Trophoblast cell (in vitro differentiated cells and primary cell): Measurements from ENCODE around the gene POLA1.

Source experiments
- DNase-seq, 2 donors: peaks; one replicate each; pipeline ENCODE4 v3.0.0-alpha.2; 2016
- H2AFZ ChIP-seq: 2 replicates; pipeline ENCODE4 v1.6.1; 2013; ENCODE audit warnings: low read length, moderate library complexity, mild to moderate bottlenecking; ENCODE audit not compliant: insufficient read depth, poor library complexity
- H2AK5ac ChIP-seq: 2 replicates; pipeline ENCODE4 v1.6.1; 2013; ENCODE audit warnings: mild to moderate bottlenecking, low read length
- H2BK120ac ChIP-seq: 2 replicates; pipeline ENCODE4 v1.6.1; 2013; ENCODE audit warnings: low read length, mild to moderate bottlenecking, moderate library complexity; ENCODE audit not compliant: insufficient read depth, poor library complexity
- H2BK12ac ChIP-seq: 2 replicates; pipeline ENCODE4 v1.6.1; 2013; ENCODE audit warnings: mild to moderate bottlenecking, low read length, moderate library complexity
- H2BK5ac ChIP-seq: 2 replicates; pipeline ENCODE4 v1.6.1; 2013; ENCODE audit warnings: low read length, low read depth, moderate library complexity, mild to moderate bottlenecking; ENCODE audit not compliant: poor library complexity
- H3K14ac ChIP-seq: 2 replicates; pipeline ENCODE4 v1.6.1; 2013; ENCODE audit warnings: mild to moderate bottlenecking, low read length
- H3K18ac ChIP-seq: 2 replicates; pipeline ENCODE4 v1.6.1; 2013; ENCODE audit warnings: mild to moderate bottlenecking, low read length
- H3K23ac ChIP-seq: 2 replicates; pipeline ENCODE4 v1.6.1; 2013; ENCODE audit warnings: low read length
- H3K27ac ChIP-seq: 2 replicates; pipeline ENCODE4 v1.5.1; 2013; ENCODE audit warnings: low read depth, mild to moderate bottlenecking, inconsistent platforms, low read length, moderate library complexity
- H3K27me3 ChIP-seq: 2 replicates; pipeline ENCODE4 v1.6.1; 2013; ENCODE audit warnings: inconsistent platforms, mild to moderate bottlenecking, low read length, moderate library complexity; ENCODE audit not compliant: insufficient read depth
- H3K36me3 ChIP-seq, 2 experiments: 1 replicate in 1 of 2; 2 replicates in 1 of 2; pipeline ENCODE4 v1.6.1; 2013; ENCODE audit warnings: low read length in 2 of 2, mild to moderate bottlenecking in 2 of 2, moderate library complexity in 1 of 2; ENCODE audit not compliant: insufficient read depth in 2 of 2, control insufficient read depth in 1 of 2
- H3K4ac ChIP-seq: 2 replicates; pipeline ENCODE4 v1.6.1; 2013; ENCODE audit warnings: low read depth, mild to moderate bottlenecking, low read length, moderate library complexity
- H3K4me1 ChIP-seq, 2 experiments: 1 replicate in 1 of 2; 2 replicates in 1 of 2; pipeline ENCODE4 v1.6.1; 2013; ENCODE audit warnings: low read length in 2 of 2, mild to moderate bottlenecking in 2 of 2, moderate library complexity in 1 of 2; ENCODE audit not compliant: insufficient read depth in 2 of 2, control insufficient read depth in 1 of 2
- H3K4me2 ChIP-seq: 2 replicates; pipeline ENCODE4 v1.6.1; 2013; ENCODE audit warnings: inconsistent platforms, mild to moderate bottlenecking, low read length, moderate library complexity
- H3K4me3 ChIP-seq: 2 replicates; pipeline ENCODE4 v1.5.1; 2013; ENCODE audit warnings: mild to moderate bottlenecking, low read depth, low read length, inconsistent platforms
- H3K79me1 ChIP-seq: one replicate; pipeline ENCODE4 v1.6.1; 2013; ENCODE audit warnings: low read length
- H3K79me2 ChIP-seq: 2 replicates; pipeline ENCODE4 v1.6.1; 2013; ENCODE audit warnings: low read length, mild to moderate bottlenecking; ENCODE audit not compliant: control insufficient read depth, insufficient read depth, poor library complexity
- H3K9ac ChIP-seq: 2 replicates; pipeline ENCODE4 v1.6.1; 2013; ENCODE audit warnings: mild to moderate bottlenecking, low read length
- H3K9me3 ChIP-seq: 2 replicates; pipeline ENCODE4 v1.6.1; 2013; ENCODE audit warnings: low read depth, mild to moderate bottlenecking, control low read depth, inconsistent platforms, low read length; ENCODE audit not compliant: insufficient read depth
- H4K12ac ChIP-seq: 2 replicates; pipeline ENCODE4 v1.6.1; 2013; ENCODE audit warnings: low read depth, mild to moderate bottlenecking, low read length, moderate library complexity
- H4K8ac ChIP-seq: 2 replicates; pipeline ENCODE4 v1.6.1; 2013; ENCODE audit warnings: low read depth, mild to moderate bottlenecking, low read length, moderate library complexity
- H4K91ac ChIP-seq: one replicate; pipeline ENCODE4 v1.6.1; 2013; ENCODE audit warnings: low read depth, mild to moderate bottlenecking, low read length, moderate library complexity
- WGBS: extraction: QIAGEN DNeasy Blood & Tissue Kit; methylation state at CpG from one replicate; pipeline ENCODE4 v1.1.7; 2013; ENCODE audit warnings: missing lambda C conversion rate; ENCODE audit not compliant: insufficient read length, insufficient coverage; ENCODE audit errors: extremely low coverage; 5-methylcytosine and 5-hydroxymethylcytosine counted together

POLA1 gene

DNA sequence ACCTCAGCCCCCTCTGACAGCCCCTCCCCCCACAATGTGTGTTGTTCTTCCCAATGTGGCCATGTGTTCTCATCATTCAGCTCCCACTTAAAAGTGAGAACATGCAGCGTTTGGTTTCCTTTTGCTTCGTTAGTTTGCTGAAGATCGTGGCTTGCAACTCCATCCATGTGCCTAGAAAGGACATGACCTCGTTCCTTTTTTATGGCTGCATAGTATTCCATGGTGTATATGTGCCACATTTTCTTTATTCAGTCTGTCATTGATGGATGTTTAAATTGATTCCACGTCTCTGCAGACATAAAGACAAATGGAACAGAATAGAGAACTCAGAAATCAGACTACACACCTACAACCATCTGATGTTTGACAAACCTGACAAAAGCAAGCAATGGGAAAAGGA is 276.1 kb downstream of the POLA1 start:
- Histone ChIP-seq H2BK12ac (no peak overlapping the region), H4K12ac (no peak overlapping the region), H4K91ac (no peak overlapping the region), H2AK5ac (no peak overlapping the region), H3K4me3 (no peak overlapping the region), H3K9ac (no peak overlapping the region), H3K79me1 (no peaks in the 10 kb centered on the region), H3K4ac (no peak overlapping the region), H3K23ac (no peak overlapping the region), H3K18ac (no peak overlapping the region), H2BK120ac (no peak overlapping the region), H4K8ac (no peak overlapping the region), H3K4me2 (no peak overlapping the region), H3K4me1 (no peaks in the 10 kb centered on the region), H3K79me2 (no peaks in the 10 kb centered on the region), H3K9me3 (no peaks in the 10 kb centered on the region), H3K27me3 (no peaks in the 10 kb centered on the region), H3K27ac (no peak overlapping the region), H2BK5ac (no peak overlapping the region), H3K36me3 (no peaks in the 10 kb centered on the region), H3K14ac (no peak overlapping the region), H2AFZ (no peak overlapping the region)
- no peak for DNase-seq
- no CpG with 5 or more reads among the region's 5 CpGs for WGBS

DNA sequence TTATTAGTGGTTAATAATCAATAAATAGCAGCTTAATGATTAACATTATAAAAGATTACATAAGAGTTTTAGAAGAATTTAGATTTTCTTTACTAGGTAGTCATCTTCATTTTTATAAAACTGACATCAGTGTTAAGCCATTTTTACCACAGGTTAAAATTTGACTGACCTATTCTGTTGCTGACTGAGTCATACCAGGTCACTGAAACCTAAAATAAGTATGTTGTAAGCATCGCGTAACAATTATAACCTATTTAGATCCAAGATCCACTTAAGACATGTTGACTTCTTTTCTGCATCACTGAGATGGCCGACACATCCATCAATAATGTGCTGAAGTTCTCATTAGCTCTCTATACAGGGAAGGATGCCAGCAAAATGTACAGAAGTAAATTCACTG is 285.4 kb downstream of the POLA1 start:
- H3K14ac ChIP-seq: no peak overlapping the region
- H4K12ac ChIP-seq: no peak overlapping the region
- H4K91ac ChIP-seq: no peak overlapping the region
- DNase-seq: no peak
- no peak overlapping the region for H3K4me2 ChIP-seq
- no peak overlapping the region for H2BK12ac ChIP-seq
- no peaks in the 10 kb centered on the region for H3K36me3 ChIP-seq
- H3K27ac ChIP-seq: no peak overlapping the region
- no peak overlapping the region for H2BK5ac ChIP-seq
- no peak overlapping the region for H3K4me3 ChIP-seq
- H3K79me2 ChIP-seq: no peaks in the 10 kb centered on the region
- no peak overlapping the region for H2AK5ac ChIP-seq
- H2BK120ac ChIP-seq: no peak overlapping the region
- H4K8ac ChIP-seq: no peak overlapping the region
- no peak overlapping the region for H3K18ac ChIP-seq
- H3K79me1 ChIP-seq: no peaks in the 10 kb centered on the region
- H3K4me1 ChIP-seq: no peaks in the 10 kb centered on the region
- H3K4ac ChIP-seq: no peak overlapping the region
- H3K27me3 ChIP-seq: no peaks in the 10 kb centered on the region
- H2AFZ ChIP-seq: no peak overlapping the region
- no peak overlapping the region for H3K9ac ChIP-seq
- H3K23ac ChIP-seq: no peak overlapping the region
- no peaks in the 10 kb centered on the region for H3K9me3 ChIP-seq
- no CpG with 5 or more reads among the region's 3 CpGs for WGBS

DNA sequence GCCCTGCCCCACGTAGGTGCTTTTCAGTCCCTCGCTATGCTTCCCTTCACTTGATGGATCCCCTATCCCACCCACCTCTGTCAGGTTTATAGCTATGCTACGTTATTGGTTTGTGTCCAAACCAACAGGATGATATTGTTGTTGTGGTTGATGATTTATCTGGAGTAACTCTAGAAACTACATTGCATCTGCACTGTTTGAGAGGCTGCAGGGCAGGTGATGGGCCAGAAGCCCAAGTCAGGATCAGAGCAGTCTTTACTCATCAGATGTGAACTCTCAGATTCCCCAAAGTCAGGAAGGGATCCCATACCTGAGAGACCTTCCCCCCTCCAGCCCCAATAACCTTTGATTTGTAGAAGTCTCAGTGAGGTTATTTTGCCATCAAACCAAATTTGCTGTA is 287.3 kb downstream of the POLA1 start:
- Histone ChIP-seq H3K4me3 (no peak overlapping the region), H3K23ac (no peak overlapping the region), H3K36me3 (no peaks in the 10 kb centered on the region), H2BK12ac (no peak overlapping the region), H2BK120ac (no peak overlapping the region), H4K8ac (no peak overlapping the region), H3K4me1 (no peaks in the 10 kb centered on the region), H4K12ac (no peak overlapping the region), H3K9me3 (no peaks in the 10 kb centered on the region), H3K27me3 (no peaks in the 10 kb centered on the region), H3K4ac (no peak overlapping the region), H3K14ac (no peak overlapping the region), H2BK5ac (no peak overlapping the region), H3K79me1 (no peaks in the 10 kb centered on the region), H3K79me2 (no peaks in the 10 kb centered on the region), H3K27ac (no peak overlapping the region), H4K91ac (no peak overlapping the region), H2AFZ (no peak overlapping the region), H3K9ac (no peak overlapping the region), H3K4me2 (no peak overlapping the region), H2AK5ac (no peak overlapping the region), H3K18ac (no peak overlapping the region)
- DNase-seq: no peak
- no CpG with 5 or more reads among the region's 3 CpGs for WGBS

DNA sequence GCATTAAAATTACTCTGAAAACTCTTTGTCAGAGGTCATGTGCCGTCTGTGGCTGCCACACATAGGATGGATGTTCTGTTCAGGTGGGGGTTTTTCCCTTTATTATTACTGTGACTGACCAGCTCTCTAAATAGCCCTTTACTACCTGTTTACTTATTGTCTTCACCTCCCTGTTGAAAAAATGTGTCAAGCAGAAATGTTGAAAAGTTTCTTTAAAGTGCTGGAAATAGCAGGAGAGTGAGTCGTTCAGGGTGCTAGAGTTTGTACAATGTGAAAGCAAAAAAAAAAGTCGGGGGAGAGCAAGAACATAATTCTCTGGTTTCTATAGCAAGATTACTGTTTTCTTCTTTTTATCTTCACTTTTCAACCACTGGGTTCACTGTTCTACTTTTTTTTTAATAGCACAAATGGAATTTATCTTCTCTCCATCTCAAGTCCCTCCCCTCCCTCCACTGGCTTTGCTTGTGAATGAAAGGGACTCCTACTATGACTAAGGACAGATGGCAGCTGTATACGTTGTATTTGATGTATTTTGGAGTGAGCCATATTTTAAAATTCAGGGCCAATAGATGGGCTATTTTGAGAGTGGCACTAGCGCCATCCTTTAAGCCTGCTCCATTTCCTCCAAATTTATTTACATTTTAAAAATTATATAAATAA is 288.7 kb downstream of the POLA1 start:
- Histone ChIP-seq H3K4me1 (no peaks in the 10 kb centered on the region), H4K91ac (no peak overlapping the region), H3K23ac (no peak overlapping the region), H3K4me3 (no peak overlapping the region), H3K27me3 (no peaks in the 10 kb centered on the region), H3K9me3 (no peaks in the 10 kb centered on the region), H3K27ac (no peak overlapping the region), H2BK12ac (no peak overlapping the region), H3K18ac (no peak overlapping the region), H2AFZ (no peak overlapping the region), H3K79me1 (no peaks in the 10 kb centered on the region), H3K9ac (no peak overlapping the region), H2BK5ac (no peak overlapping the region), H3K4ac (no peak overlapping the region), H4K8ac (no peak overlapping the region), H4K12ac (no peak overlapping the region), H3K4me2 (no peak overlapping the region), H2AK5ac (no peak overlapping the region), H2BK120ac (no peak overlapping the region), H3K79me2 (no peaks in the 10 kb centered on the region), H3K14ac (no peak overlapping the region), H3K36me3 (no peaks in the 10 kb centered on the region)
- no peak for DNase-seq
- WGBS: no CpG with 5 or more reads among the region's 5 CpGs
